GM12878 (cell line): ENCODE data around the gene CCNI. TPM values are rescaled to one million over a fixed set of nuclear protein-coding genes. Genes with fewer than 3 reads are reported as not detected.

Source experiments
- ATAC-seq: fragments of 200-7000 bp; cut with Tn5 transposase; 3 replicates; pipeline ENCODE4 v1.9.1; 2020; ENCODE audit warnings: mild to moderate bottlenecking, moderate library complexity
- BruUV-seq: library from RNA; stranded (reverse); fragments of 400-500 nt; replicated peaks from 2 replicates; lab custom pipeline; 2021; lab: Mats Ljungman, UMichigan
- CTCF ChIA-PET: fragments of 300-600 bp; sonication (Branson Sonifier 250); formaldehyde crosslinking; extraction: SDS; loops from one replicate; lab custom pipeline; 2021; ENCODE audit warnings: inconsistent platforms; lab: Yijun Ruan, JAX
- POLR2A ChIA-PET: fragments of 350-600 bp; formaldehyde crosslinking; extraction: SDS; loops from one replicate; lab custom pipeline; 2021; ENCODE audit warnings: inconsistent platforms; lab: Charles Lee
- RAD21 ChIA-PET: fragments of 300-600 bp; sonication (Branson Sonifier 250); formaldehyde crosslinking; loops from one replicate; lab custom pipeline; 2023; ENCODE audit warnings: antibody characterized with exemption; ENCODE audit not compliant: unreplicated experiment; lab: Charles Lee
- SMC1A ChIA-PET: fragments of 300-600 bp; sonication (Branson Sonifier 250); formaldehyde crosslinking; loops from one replicate; lab custom pipeline; 2023; ENCODE audit not compliant: unreplicated experiment, uncharacterized antibody; lab: Charles Lee
- DNase-seq: peaks from one replicate; pipeline ENCODE4 v3.0.0-alpha.2; 2011; ENCODE audit warnings: low read depth, low spot score
- FAIRE-seq: peaks from 3 replicates; lab custom pipeline; 2011; peaks lifted over from hg19 to GRCh38; lab: Jason Lieb, UNC
- H2AFZ ChIP-seq: 2 replicates; pipeline ENCODE4 v1.6.0; 2011; ENCODE audit warnings: low read depth, low read length, control low read depth; ENCODE audit not compliant: control insufficient read depth
- H3K27ac ChIP-seq: 2 replicates; pipeline ENCODE4 v1.5.1; 2011; ENCODE audit warnings: control low read depth; ENCODE audit not compliant: control insufficient read depth, insufficient read depth
- H3K27me3 ChIP-seq, 2 experiments: replicated peaks in 1 of 2; 2 replicates each; pipeline versions ENCODE4 v1.6.0 to v1.6.1; 2011; ENCODE audit warnings: low read length in 1 of 2; ENCODE audit not compliant: control insufficient read depth in 2 of 2, insufficient read depth in 2 of 2
- H3K36me3 ChIP-seq, 2 experiments: 2 replicates each; pipeline ENCODE4 v1.5.1; 2011; ENCODE audit warnings: low read length in 1 of 2; ENCODE audit not compliant: control insufficient read depth in 2 of 2, insufficient read depth in 2 of 2
- H3K4me1 ChIP-seq: 2 replicates; pipeline ENCODE4 v1.6.1; 2011; ENCODE audit warnings: mild to moderate bottlenecking, low read length, moderate library complexity, mixed read lengths; ENCODE audit not compliant: control insufficient read depth, insufficient read depth
- H3K4me2 ChIP-seq: 2 replicates; pipeline ENCODE4 v1.6.0; 2011; ENCODE audit warnings: control low read depth; ENCODE audit not compliant: control insufficient read depth, insufficient read depth
- H3K4me3 ChIP-seq: fragments of 200-600 bp; sonication (generic); 2 replicates; pipeline ENCODE4 v1.5.1; 2016
- H3K79me2 ChIP-seq: 2 replicates; pipeline ENCODE4 v1.6.0; 2011; ENCODE audit warnings: low read length; ENCODE audit not compliant: control insufficient read depth, insufficient read depth
- H3K9ac ChIP-seq: 2 replicates; pipeline ENCODE4 v1.8.0; 2011; ENCODE audit warnings: low read length, control low read depth, mixed read lengths; ENCODE audit not compliant: control insufficient read depth, insufficient read depth
- H3K9me3 ChIP-seq: replicated peaks from 3 replicates; pipeline ENCODE4 v1.5.1; 2011; ENCODE audit warnings: mild to moderate bottlenecking, low read length; ENCODE audit not compliant: control insufficient read depth, insufficient read depth
- H4K20me1 ChIP-seq: 2 replicates; pipeline ENCODE4 v1.6.0; 2011; ENCODE audit not compliant: control insufficient read depth, insufficient read depth
- CHD4 ChIP-seq: fragments of 200-600 bp; sonication (generic); IDR thresholded peaks from 2 replicates; pipeline ENCODE4 v1.6.1; 2016; ENCODE audit warnings: mild to moderate bottlenecking
- CREB1 ChIP-seq: IDR thresholded peaks from 2 replicates; pipeline ENCODE4 v1.6.1; 2012; ENCODE audit warnings: low read depth, mild to moderate bottlenecking, inconsistent platforms
- ELK1 ChIP-seq: IDR thresholded peaks from 2 replicates; pipeline ENCODE4 v1.6.1; 2012; ENCODE audit warnings: low read depth, low read length, improper control_type of control experiment
- EP300 ChIP-seq, 2 experiments: fragments of 150-350 bp in 1 of 2; IDR thresholded peaks; 2 replicates each; pipeline ENCODE4 v1.6.1; 2011 to 2012; ENCODE audit warnings: low read depth in 2 of 2, low read length in 2 of 2, borderline replicate concordance in 1 of 2, improper control_type of control experiment in 1 of 2, inconsistent platforms in 1 of 2; ENCODE audit not compliant: control insufficient read depth in 1 of 2
- GATAD2B ChIP-seq: fragments of 450-650 bp; conservative IDR thresholded peaks from 2 replicates; pipeline ENCODE4 v1.6.1; 2017; ENCODE audit warnings: low read depth, mild to moderate bottlenecking, moderate library complexity
- PML ChIP-seq: IDR thresholded peaks from 2 replicates; pipeline ENCODE4 v1.6.1; 2012; ENCODE audit warnings: low read length, inconsistent platforms
- SIN3A ChIP-seq: IDR thresholded peaks from 2 replicates; pipeline ENCODE4 v1.6.1; 2012; ENCODE audit warnings: low read depth, low read length, improper control_type of control experiment
- SIX5 ChIP-seq: IDR thresholded peaks from 2 replicates; pipeline ENCODE4 v1.6.1; 2011; ENCODE audit warnings: mild to moderate bottlenecking, low read depth, low read length, moderate library complexity; ENCODE audit not compliant: severe bottlenecking
- SMAD5 ChIP-seq: IDR thresholded peaks from 2 replicates; pipeline ENCODE4 v1.6.1; 2016; ENCODE audit warnings: antibody characterized with exemption, low read depth
- TAF1 ChIP-seq: IDR thresholded peaks from 2 replicates; pipeline ENCODE4 v1.6.1; 2011; ENCODE audit warnings: mild to moderate bottlenecking, low read depth, low read length, borderline replicate concordance
- ZNF24 ChIP-seq: fragments of 450-650 bp; IDR thresholded peaks from 2 replicates; pipeline ENCODE4 v1.6.1; 2017; ENCODE audit warnings: antibody characterized with exemption, mild to moderate bottlenecking
- WGBS: methylation state at CpG from one replicate; pipeline ENCODE4 v1.1.6; 2016; ENCODE audit warnings: low lambda C conversion rate; ENCODE audit not compliant: insufficient replicate concordance, insufficient coverage; ENCODE audit errors: missing lambda C conversion rate; 5-methylcytosine and 5-hydroxymethylcytosine counted together
- in situ Hi-C: fragments of 300-500 bp; cut with MboI; formaldehyde crosslinking; loops from 9 replicates; pipeline ENCODE4 v1.14.3; 2018; ENCODE audit warnings: mixed read lengths
- intact Hi-C: fragments of 100-400 bp; cut with micrococcal nuclease; formaldehyde crosslinking; loops from one replicate; pipeline ENCODE4 v1.14.2; 2022; ENCODE audit not compliant: unreplicated experiment
- polyA plus RNA-seq, 11 experiments: library from polyadenylated mRNA; depleted of rRNA in 4 of 11; unstranded in 6 of 11; stranded (reverse) in 5 of 11; fragments of >200 nt; fragmentation: Nextera tagmentation in 4 of 11; fragmentation: Illumina TruSeq in 1 of 11; extraction: Ambion mirVana in 4 of 11; extraction: Trizol in 1 of 11; gene quantifications; 1 replicate in 1 of 11; 2 replicates in 10 of 11; pipeline versions ENCODE4 v1.2.1 to v1.2.3, GENCODE V29; 2011 to 2016; ENCODE audit warnings: inconsistent platforms in 2 of 11, missing spikeins in 2 of 11, low read depth in 1 of 11
- total RNA-seq, 4 experiments: library from RNA; depleted of rRNA in 3 of 4; stranded (reverse); fragments of >200 nt in 3 of 4; fragmentation: Illumina TruSeq in 1 of 4; extraction: Trizol in 1 of 4; gene quantifications; 2 replicates each; pipeline versions ENCODE4 v1.2.1 to v1.2.3, GENCODE V29; 2013 to 2021

The CCNI gene
- total and polyA plus RNA-seq, 10 of the 15 experiments (the other 5 are each of a cell fraction or from before 2014, with no cell fraction given) = 70.6 to 178 (median 105) TPM

- H3K4me2 ChIP-seq = no peak overlapping the region
- DNase-seq (no peak), ATAC-seq (no peak), FAIRE-seq (no peak)
- 93% methylated on average over 1 of the region's 1 CpG for WGBS
- no peaks in the 10 kb centered on the region for H3K27me3 ChIP-seq
- H3K79me2 ChIP-seq = no peaks in the 10 kb centered on the region
- H3K4me3 ChIP-seq = no peak overlapping the region
- in situ Hi-C loops (loop anchor here (5.0 kb wide), 1 partner anchor 528 kb away; no protein-coding TSS in a partner anchor), intact Hi-C loops (loop anchor here (5.0 kb wide), 2 partner anchors 93 to 608 kb away; partner anchors contain the start of gene SEPTIN11)
- H2AFZ ChIP-seq = no peak overlapping the region
- BruUV-seq = no TSS peak
- TF ChIP-seq CHD4 (no peak), ZNF24 (no peak), PML (no peak)
- ChIA-PET CTCF (interaction anchor here (1.8 kb wide), 1 partner anchor 12 kb away, joined by 9 read pairs; no protein-coding TSS in a partner anchor), SMC1A (interaction anchor here (0.8 to 1.6 kb wide), 3 partner anchors 8 to 319 kb away, joined by 3 read pairs; no protein-coding TSS in a partner anchor), RAD21 (no interaction called here), POLR2A (interaction anchor here (1.0 kb wide), 1 partner anchor 22 kb away, joined by 3 read pairs; no protein-coding TSS in a partner anchor)
- H3K27ac ChIP-seq = no peak overlapping the region
- peaks cover 0 to 20% of the 10 kb centered on the region in 2 experiments; a peak in 1 of 4 replicates for H3K36me3 ChIP-seq
- H3K9me3 ChIP-seq = no peaks in the 10 kb centered on the region
- no peaks in the 10 kb centered on the region for H4K20me1 ChIP-seq
- no peak overlapping the region for H3K9ac ChIP-seq
- H3K4me1 ChIP-seq = no peaks in the 10 kb centered on the region
Observed at GRCh38 chr4:77040270-77040669, 35.5 kb downstream of the CCNI start.

GRCh38 chr4:77039796-77040195, 36.0 kb downstream of the CCNI start:
- BruUV-seq = no TSS peak
- in situ Hi-C loops (loop anchor here (5.0 kb wide), 1 partner anchor 527 kb away; no protein-coding TSS in a partner anchor), intact Hi-C loops (loop anchor here (5.0 kb wide), 2 partner anchors 92 to 607 kb away; partner anchors contain the start of gene SEPTIN11)
- ChIA-PET RAD21 (no interaction called here), CTCF (interaction anchor here (0.9 to 1.8 kb wide), 2 partner anchors 13 to 164 kb away, joined by 4 to 9 read pairs; no protein-coding TSS in a partner anchor), POLR2A (interaction anchor here (0.6 to 1.0 kb wide), 2 partner anchors 21 to 32 kb away, joined by 3 to 4 read pairs; no protein-coding TSS in a partner anchor), SMC1A (interaction anchor here (0.5 to 1.6 kb wide), 2 partner anchors 158 to 320 kb away, joined by 3 read pairs; no protein-coding TSS in a partner anchor)
- no peak for DNase-seq
- Histone ChIP-seq H3K27me3 (no peaks in the 10 kb centered on the region), H3K36me3 (peaks cover 0 to 20% of the 10 kb centered on the region in 2 experiments; a peak in 1 of 4 replicates), H3K4me1 (no peaks in the 10 kb centered on the region), H3K27ac (no peak overlapping the region), H3K79me2 (no peaks in the 10 kb centered on the region), H3K9ac (no peak overlapping the region), H3K9me3 (no peaks in the 10 kb centered on the region), H4K20me1 (no peaks in the 10 kb centered on the region), H3K4me3 (no peak overlapping the region), H2AFZ (no peak overlapping the region), H3K4me2 (no peak overlapping the region)
- no peak for FAIRE-seq
- ATAC-seq = no peak
- 100% methylated on average over 2 of the region's 2 CpGs for WGBS
- TF ChIP-seq TAF1 = no peak
- TF ChIP-seq SIN3A = no peak
- no peak for TF ChIP-seq CREB1
- TF ChIP-seq GATAD2B = no peak
- no peak for TF ChIP-seq ELK1
- no peak for TF ChIP-seq EP300 (IDR thresholded peaks at IDR 0.05; ENCODE audit: borderline replicate concordance in 1 of 2, control insufficient read depth in 1 of 2, low read depth in 2 of 2, low read length in 2 of 2)
- TF ChIP-seq SMAD5 = no peak
- TF ChIP-seq SIX5 = no peak
